Endothelial cell of umbilical vein (primary cell): Measurements from ENCODE around the gene SLC4A11. TPM values are rescaled to one million over a fixed set of nuclear protein-coding genes. Genes with fewer than 3 reads are reported as not detected.

Source experiments
- BruUV-seq: library from RNA; stranded (reverse); fragments of 400-500 nt; replicated peaks from 2 replicates; lab custom pipeline; 2021; lab: Mats Ljungman, UMichigan
- CTCF ChIA-PET: fragments of 300-600, 350-600 bp; sonication (Branson Sonifier 250); formaldehyde crosslinking; loops from one replicate; lab custom pipeline; 2021; ENCODE audit warnings: antibody characterized with exemption, inconsistent platforms; lab: Charles Lee
- POLR2A ChIA-PET: fragments of 300-600, 350-600 bp; sonication (Branson Sonifier 250); formaldehyde crosslinking; loops from one replicate; lab custom pipeline; 2021; ENCODE audit warnings: antibody characterized with exemption, inconsistent platforms; lab: Charles Lee
- DNase-seq: peaks from one replicate; pipeline ENCODE4 v3.0.0-alpha.2; 2011; ENCODE audit warnings: low read depth, low spot score
- FAIRE-seq: peaks from 2 replicates; lab custom pipeline; 2011; peaks lifted over from hg19 to GRCh38; lab: Jason Lieb, UNC
- H2AFZ ChIP-seq: 2 replicates; pipeline ENCODE4 v1.6.0; 2012; ENCODE audit warnings: low read depth, low read length, control low read depth, inconsistent platforms
- H3K27ac ChIP-seq: 2 replicates; pipeline ENCODE4 v1.5.1; 2011; ENCODE audit warnings: low read depth, mild to moderate bottlenecking, control low read depth, low read length, moderate library complexity; ENCODE audit not compliant: insufficient read depth
- H3K27me3 ChIP-seq, 2 experiments: 2 replicates each; pipeline versions ENCODE4 v1.6.0 to v1.6.1; 2011; ENCODE audit warnings: low read length in 2 of 2, mixed read lengths in 1 of 2; ENCODE audit not compliant: control insufficient read depth in 2 of 2, insufficient read depth in 2 of 2
- H3K36me3 ChIP-seq, 2 experiments: 2 replicates in 1 of 2; 3 replicates in 1 of 2; pipeline ENCODE4 v1.5.1; 2011; ENCODE audit warnings: low read length in 2 of 2, mild to moderate bottlenecking in 1 of 2, moderate library complexity in 1 of 2; ENCODE audit not compliant: control insufficient read depth in 2 of 2, insufficient read depth in 2 of 2; ENCODE audit errors: extremely low read depth in 1 of 2
- H3K4me1 ChIP-seq: 3 replicates; pipeline ENCODE4 v1.5.1; 2011; ENCODE audit warnings: mild to moderate bottlenecking, low read length; ENCODE audit not compliant: control insufficient read depth, insufficient read depth; ENCODE audit errors: extremely low read depth
- H3K4me2 ChIP-seq: 2 replicates; pipeline ENCODE4 v1.6.1; 2011; ENCODE audit warnings: low read length, control low read depth, mixed read lengths; ENCODE audit not compliant: insufficient read depth
- H3K4me3 ChIP-seq, 3 experiments: fragments of 200-600 bp in 1 of 3; sonication (generic), shearing (Covaris generic) in 1 of 3; replicated peaks in 1 of 3; 2 replicates each; pipeline ENCODE4 v1.5.1; 2011 to 2016; ENCODE audit warnings: control low read depth in 3 of 3, low read length in 3 of 3, mild to moderate bottlenecking in 2 of 3, inconsistent platforms in 1 of 3, low read depth in 1 of 3, moderate library complexity in 1 of 3; ENCODE audit not compliant: insufficient read depth in 1 of 3
- H3K79me2 ChIP-seq: 2 replicates; pipeline ENCODE4 v1.6.0; 2012; ENCODE audit warnings: low read length, inconsistent platforms; ENCODE audit not compliant: control insufficient read depth, insufficient read depth
- H3K9ac ChIP-seq: replicated peaks from 2 replicates; pipeline ENCODE3; 2011; ENCODE audit warnings: low read length, control low read depth; ENCODE audit not compliant: insufficient read depth; ENCODE audit errors: extremely low read depth
- H3K9me1 ChIP-seq: replicated peaks from 3 replicates; pipeline ENCODE4 v1.6.0; 2011; ENCODE audit warnings: mild to moderate bottlenecking, low read length; ENCODE audit not compliant: control insufficient read depth, insufficient read depth; ENCODE audit errors: extremely low read depth
- H3K9me3 ChIP-seq: replicated peaks from 2 replicates; pipeline ENCODE4 v1.5.1; 2012; ENCODE audit warnings: low read length, inconsistent platforms; ENCODE audit not compliant: control insufficient read depth, insufficient read depth
- H4K20me1 ChIP-seq: replicated peaks from 2 replicates; pipeline ENCODE3; 2011; ENCODE audit warnings: mild to moderate bottlenecking, low read length; ENCODE audit not compliant: control insufficient read depth, insufficient read depth; ENCODE audit errors: extremely low read depth
- CTCF ChIP-seq, 2 donors: IDR thresholded peaks; 1 replicate in 1 of 2; 2 replicates in 1 of 2; pipeline ENCODE4 v1.5.1; 2011; ENCODE audit warnings: low read length in 2 of 2, mild to moderate bottlenecking in 2 of 2, moderate library complexity in 2 of 2, control low read depth in 1 of 2, inconsistent platforms in 1 of 2, low read depth in 1 of 2; ENCODE audit not compliant: insufficient read depth in 1 of 2; ENCODE audit errors: extremely low read depth in 1 of 2
- EZH2 ChIP-seq: IDR thresholded peaks from 2 replicates; pipeline ENCODE4 v1.6.1; 2012; ENCODE audit warnings: borderline replicate concordance, low read depth, mild to moderate bottlenecking, moderate library complexity, low read length, inconsistent platforms; ENCODE audit not compliant: severe bottlenecking
- FOS ChIP-seq: IDR thresholded peaks from 2 replicates; pipeline ENCODE4 v1.6.1; 2011; ENCODE audit warnings: mild to moderate bottlenecking, low read length, moderate library complexity, borderline replicate concordance; ENCODE audit not compliant: insufficient read depth
- GATA2 ChIP-seq: IDR thresholded peaks from 2 replicates; pipeline ENCODE4 v1.7.0; 2011; ENCODE audit warnings: low read depth, mild to moderate bottlenecking, moderate library complexity, mixed read lengths, low read length; ENCODE audit not compliant: insufficient read length, insufficient read depth
- JUN ChIP-seq: IDR thresholded peaks from 2 replicates; pipeline ENCODE4 v1.6.1; 2011; ENCODE audit warnings: borderline replicate concordance, low read depth; ENCODE audit not compliant: insufficient read length, insufficient read depth
- MAX ChIP-seq: IDR thresholded peaks from 2 replicates; pipeline ENCODE4 v1.6.1; 2011; ENCODE audit not compliant: insufficient read depth, insufficient read length
- MYC ChIP-seq: IDR thresholded peaks from one replicate; pipeline ENCODE4 v1.6.1; 2011; ENCODE audit warnings: mild to moderate bottlenecking, low read depth, low read length
- POLR2A ChIP-seq: IDR thresholded peaks from 2 replicates; pipeline ENCODE4 v1.6.1; 2012; ENCODE audit warnings: low read depth, mild to moderate bottlenecking, control low read depth, low read length
- POLR2AphosphoS5 ChIP-seq: IDR thresholded peaks from 2 replicates; pipeline ENCODE4 v1.6.1; 2012; ENCODE audit warnings: low read depth, mild to moderate bottlenecking, control low read depth, low read length, moderate library complexity; ENCODE audit not compliant: insufficient read depth
- dilution Hi-C: fragments of 300-500 bp; cut with MboI; formaldehyde crosslinking; loops from one replicate; pipeline ENCODE4 v1.15.0; 2019; ENCODE audit warnings: low sequenced_read_pairs; ENCODE audit not compliant: extremely low pct_ligation_motif_present
- intact Hi-C: fragments of 100-400 bp; cut with micrococcal nuclease; formaldehyde crosslinking; loops from one replicate; pipeline ENCODE4 v1.10.0; 2022
- polyA plus RNA-seq, 4 experiments: library from polyadenylated mRNA; depleted of rRNA in 3 of 4; stranded (reverse) in 3 of 4; unstranded in 1 of 4; fragments of >200 nt; gene quantifications; 2 replicates each; pipeline versions ENCODE4 v1.2.1 to v1.2.3, GENCODE V29; 2011 to 2012; ENCODE audit warnings: missing spikeins in 1 of 4
- total RNA-seq: library from RNA; stranded (reverse); gene quantifications from 2 replicates; pipeline ENCODE4 v1.2.3, GENCODE V29; 2021

Gene SLC4A11
- total and polyA plus RNA-seq, 2 donors (not counting 3 experiments of a cell fraction or from before 2014, with no cell fraction given), result 5.7 to 10.2 TPM

GRCh38 chr20:3247638-3248037 lies 8.6 kb upstream of the SLC4A11 start:
- H3K9ac ChIP-seq, result no peak overlapping the region
- no peak overlapping the region for H3K4me2 ChIP-seq
- dilution Hi-C loops, result no loop called here
- H3K79me2 ChIP-seq, result no peaks in the 10 kb centered on the region
- intact Hi-C loops, result no loop called here
- no peaks in the 10 kb centered on the region for H4K20me1 ChIP-seq
- no peak overlapping the region for H3K4me3 ChIP-seq
- no peaks in the 10 kb centered on the region for H3K9me1 ChIP-seq
- FAIRE-seq, result no peak
- H3K36me3 ChIP-seq, result peaks cover 0 to 2% of the 10 kb centered on the region in 2 experiments
- no TSS peak for BruUV-seq
- DNase-seq, result no peak
- no peak overlapping the region for H2AFZ ChIP-seq
- H3K27ac ChIP-seq, result no peak overlapping the region
- no peak for TF ChIP-seq EZH2
- TF ChIP-seq CTCF (IDR thresholded peaks at IDR 0.05; ENCODE audit: extremely low read depth in 1 of 2, insufficient read depth in 1 of 2, low read depth in 1 of 2, low read length in 2 of 2), result no peak
- TF ChIP-seq POLR2AphosphoS5, result no peak
- H3K4me1 ChIP-seq, result peaks cover 7% of the 10 kb centered on the region
- peaks cover 0 to 11% of the 10 kb centered on the region in 2 experiments for H3K27me3 ChIP-seq
- H3K9me3 ChIP-seq, result no peaks in the 10 kb centered on the region
- ChIA-PET POLR2A (no interaction called here), CTCF (interaction anchor here (1.1 to 5.2 kb wide), 7 partner anchors 8 to 194 kb away, joined by 3 to 26 read pairs (median 9); partner anchors contain the start of gene SLC4A11)

GRCh38 chr20:3246682-3247081 lies 7.7 kb upstream of the SLC4A11 start:
- no peak overlapping the region for H3K4me3 ChIP-seq

More at GRCh38 chr20:3246682-3247081, 7.7 kb upstream of the SLC4A11 start:
- ChIA-PET CTCF (interaction anchor here (3.1 kb wide), 1 partner anchor 193 kb away, joined by 13 read pairs; no protein-coding TSS in a partner anchor), POLR2A (interaction anchor here (0.6 to 0.7 kb wide), 2 partner anchors 10 to 50 kb away, joined by 3 to 15 read pairs; no protein-coding TSS in a partner anchor)
- Histone ChIP-seq H3K4me2 (no peak overlapping the region), H3K27me3 (peaks cover 0 to 11% of the 10 kb centered on the region in 2 experiments), H2AFZ (no peak overlapping the region), H3K27ac (no peak overlapping the region), H3K9me3 (no peaks in the 10 kb centered on the region), H4K20me1 (no peaks in the 10 kb centered on the region), H3K9me1 (no peaks in the 10 kb centered on the region), H3K9ac (no peak overlapping the region), H3K36me3 (no peaks in the 10 kb centered on the region), H3K79me2 (no peaks in the 10 kb centered on the region), H3K4me1 (peaks cover 7% of the 10 kb centered on the region)
- dilution Hi-C loops (no loop called here), intact Hi-C loops (no loop called here)
- DNase-seq (no peak), FAIRE-seq (no peak)
- TF ChIP-seq CTCF (IDR thresholded peaks at IDR 0.05; ENCODE audit: extremely low read depth in 1 of 2, insufficient read depth in 1 of 2, low read depth in 1 of 2, low read length in 2 of 2), result no peak
- no peak for TF ChIP-seq MAX
- no peak for TF ChIP-seq POLR2AphosphoS5
- no peak for TF ChIP-seq FOS
- no peak for TF ChIP-seq GATA2
- no peak for TF ChIP-seq JUN
- TF ChIP-seq EZH2, result no peak
- TF ChIP-seq MYC, result no peak
- TF ChIP-seq POLR2A, result no peak
- BruUV-seq, result no TSS peak
